ENCODE data around the gene HIVEP2.

Gene HIVEP2

DNA sequence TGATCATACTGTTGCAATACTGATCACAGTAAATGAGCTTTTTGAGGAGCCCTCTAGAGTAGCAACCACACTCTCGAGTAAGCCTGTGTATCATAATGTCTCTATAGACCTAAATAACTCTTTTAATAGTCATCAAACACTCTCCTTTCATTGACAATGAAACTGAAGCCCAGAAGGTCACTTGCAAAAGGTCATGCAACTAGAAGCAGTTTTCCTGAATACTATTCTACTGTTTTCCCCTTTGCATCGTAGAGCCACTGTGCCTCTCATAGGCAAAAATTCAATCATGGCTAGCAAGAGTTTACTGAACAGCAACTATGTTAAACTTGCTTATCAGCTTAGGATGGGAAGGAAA lies 105.3 kb downstream of the HIVEP2 start:
- no peak for DNase-seq

DNA sequence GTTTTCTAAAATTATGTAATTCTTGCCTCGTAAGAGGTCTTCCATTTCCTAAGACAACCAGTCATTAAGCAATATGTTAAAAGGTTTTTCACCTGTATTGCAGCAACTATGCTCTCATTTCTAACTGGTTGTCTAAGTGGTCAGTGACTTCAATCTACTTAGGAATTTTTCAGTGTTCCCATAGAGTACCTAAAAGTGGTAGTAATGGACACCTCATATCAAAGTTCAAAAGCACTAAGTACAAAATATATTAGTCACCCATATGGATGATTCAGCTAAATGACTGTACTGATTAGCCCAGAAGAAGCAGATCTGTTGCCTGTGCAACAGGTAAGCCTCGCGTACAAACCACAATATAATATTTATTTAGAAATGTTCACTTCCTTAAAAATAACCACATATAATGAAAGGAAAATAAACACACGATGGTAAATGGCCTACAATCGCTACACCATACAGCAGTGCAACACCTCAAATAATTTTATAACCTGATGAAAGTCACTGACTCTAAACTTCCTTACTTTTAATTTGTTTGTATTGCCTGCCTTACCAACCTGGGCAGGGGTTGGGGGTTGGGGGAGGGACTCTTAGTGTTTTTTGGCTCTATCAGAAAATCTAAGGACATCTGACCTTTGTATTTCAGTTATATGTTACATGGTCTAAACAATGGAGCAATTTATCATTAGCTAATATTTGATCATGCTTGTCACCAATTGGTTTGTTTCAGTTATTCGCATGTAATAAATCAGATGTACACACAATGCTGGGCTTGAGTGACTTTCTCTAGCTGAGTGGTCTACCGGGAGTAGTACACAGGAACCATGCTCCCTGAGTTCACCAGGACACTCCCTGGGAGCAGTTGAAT lies 105.9 kb downstream of the HIVEP2 start:
- no peak for DNase-seq

DNA sequence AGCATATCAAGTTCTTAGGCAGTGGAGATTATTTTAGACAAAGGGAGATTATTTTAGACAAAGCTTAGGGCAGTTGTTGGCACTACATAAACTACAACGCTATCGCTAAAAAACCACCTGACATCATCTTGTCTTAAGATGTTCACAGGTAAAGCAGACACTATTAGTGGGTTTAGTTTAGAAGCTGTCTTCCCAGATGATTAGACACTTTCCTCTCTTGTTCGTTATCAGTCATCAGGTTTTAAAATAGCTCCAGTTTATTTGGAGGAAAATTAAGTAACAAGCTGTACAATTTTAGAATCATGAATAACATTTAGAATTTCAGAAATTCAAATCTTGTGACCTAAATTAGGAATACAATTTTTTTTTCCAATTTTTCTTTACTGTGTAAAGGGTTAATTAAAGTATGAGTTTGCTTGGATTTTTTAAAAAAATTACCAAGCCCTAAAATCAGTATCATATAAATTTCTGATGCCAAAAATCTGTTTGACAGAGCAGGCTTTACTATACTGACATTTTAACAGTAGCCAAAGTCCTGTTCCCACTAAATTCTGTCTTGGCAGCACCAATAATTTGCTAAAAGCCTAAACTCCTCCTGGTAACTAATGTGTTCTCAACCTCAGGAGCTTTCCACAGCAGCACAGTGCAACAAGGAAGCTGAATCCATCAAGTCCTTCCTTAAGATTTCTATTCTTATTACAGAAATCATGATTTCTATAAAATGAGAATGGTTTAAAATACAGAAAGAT lies 109.0 kb downstream of the HIVEP2 start:
- DNase-seq = no peak

GRCh38 chr6:142834853-142835252 lies 110.1 kb downstream of the HIVEP2 start:
- DNase-seq = no peak

DNA sequence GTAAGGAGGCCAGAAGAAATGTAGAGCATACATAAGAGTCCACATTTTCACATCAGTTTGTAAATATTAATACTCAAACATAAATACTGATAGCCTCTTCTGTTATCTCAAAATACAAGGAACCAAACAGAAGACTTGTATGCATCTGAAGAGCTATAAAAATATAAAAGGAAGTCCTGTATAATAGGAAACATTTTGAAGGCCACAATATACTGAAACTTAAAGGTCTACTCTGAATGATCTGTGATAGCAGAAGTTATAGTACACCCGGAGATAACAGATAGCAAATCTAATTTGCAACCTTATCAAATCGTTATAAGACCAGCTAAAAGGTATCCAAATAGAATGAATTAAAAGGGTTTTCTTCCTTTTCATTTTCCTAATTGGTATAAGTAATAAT lies 111.2 kb downstream of the HIVEP2 start:
- DNase-seq = no peak

DNA sequence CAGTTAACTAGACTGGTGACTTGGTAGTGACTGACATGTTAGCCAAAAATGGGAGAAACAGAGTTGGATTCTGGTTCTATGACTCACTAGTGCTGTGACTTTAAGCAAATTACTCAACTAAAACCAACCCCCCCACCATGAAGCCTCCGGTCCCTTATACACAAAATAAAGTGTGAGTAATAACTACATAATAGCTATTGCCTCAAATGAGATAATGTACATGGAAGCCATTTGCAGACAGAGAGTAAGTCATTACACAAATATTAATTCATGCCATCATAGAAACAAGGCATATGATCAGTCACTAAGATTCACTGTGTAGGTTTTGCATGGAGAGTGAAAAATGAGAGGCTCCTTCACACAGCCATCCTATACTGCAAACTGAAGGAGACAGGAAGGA lies 111.9 kb downstream of the HIVEP2 start:
- no peak for DNase-seq

- DNase-seq = no peak
Measured at GRCh38 chr6:142830807-142831206, 114.2 kb downstream of the HIVEP2 start.

DNA sequence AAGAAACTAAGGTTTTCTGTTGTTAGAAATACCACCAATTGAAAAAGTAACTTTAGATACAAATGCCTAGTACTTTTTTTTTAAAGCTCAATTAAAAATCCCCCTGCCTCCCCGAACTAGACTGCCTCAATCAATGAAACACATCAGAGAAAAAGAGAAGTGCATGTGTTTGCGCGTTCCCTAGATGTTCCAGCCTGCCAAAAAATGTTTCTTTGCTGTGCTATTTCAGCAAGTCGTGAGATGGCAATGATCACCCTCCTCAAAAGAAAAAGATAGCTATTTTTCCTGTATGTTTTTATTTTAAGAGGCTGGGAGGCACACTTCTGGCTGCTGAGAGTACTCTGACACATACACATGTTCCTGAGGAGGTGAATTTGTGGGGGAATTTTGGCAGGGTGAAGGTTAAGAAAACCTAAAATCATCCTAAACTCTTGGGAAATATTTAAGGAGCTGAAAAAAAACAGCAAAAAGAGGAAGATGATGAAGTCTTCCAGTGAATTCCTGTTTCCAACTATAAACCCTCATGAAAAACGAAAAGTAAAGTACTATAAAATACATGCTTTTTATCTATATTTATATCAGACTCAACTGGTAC lies 114.8 kb downstream of the HIVEP2 start:
- no peak for DNase-seq

GRCh38 chr6:142829556-142829955 lies 115.4 kb downstream of the HIVEP2 start:
- DNase-seq = no peak

DNA sequence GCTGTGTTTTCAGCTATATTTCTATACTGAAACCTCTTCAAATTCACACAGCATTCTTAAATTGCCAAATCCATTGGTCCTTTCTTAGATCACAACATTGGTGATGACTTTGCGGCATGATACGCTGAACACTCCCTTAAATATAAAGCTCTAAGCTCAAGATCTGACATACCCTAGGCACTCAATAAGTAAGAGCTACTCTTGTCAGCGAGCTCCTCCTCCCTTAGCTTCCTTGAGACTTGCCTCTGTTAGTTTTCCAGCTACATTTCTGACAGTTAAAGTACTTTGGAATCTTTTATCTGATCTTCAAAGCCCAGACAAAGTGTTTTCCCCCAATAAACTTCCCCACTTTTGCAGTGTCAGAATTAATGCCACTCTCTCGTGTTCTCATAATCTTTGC lies 117.0 kb downstream of the HIVEP2 start:
- no peak for DNase-seq

- no peak for DNase-seq
Measured at GRCh38 chr6:142827369-142827768, 117.6 kb downstream of the HIVEP2 start.

GRCh38 chr6:142825760-142826159 lies 119.2 kb downstream of the HIVEP2 start:
- no peak for DNase-seq

DNA sequence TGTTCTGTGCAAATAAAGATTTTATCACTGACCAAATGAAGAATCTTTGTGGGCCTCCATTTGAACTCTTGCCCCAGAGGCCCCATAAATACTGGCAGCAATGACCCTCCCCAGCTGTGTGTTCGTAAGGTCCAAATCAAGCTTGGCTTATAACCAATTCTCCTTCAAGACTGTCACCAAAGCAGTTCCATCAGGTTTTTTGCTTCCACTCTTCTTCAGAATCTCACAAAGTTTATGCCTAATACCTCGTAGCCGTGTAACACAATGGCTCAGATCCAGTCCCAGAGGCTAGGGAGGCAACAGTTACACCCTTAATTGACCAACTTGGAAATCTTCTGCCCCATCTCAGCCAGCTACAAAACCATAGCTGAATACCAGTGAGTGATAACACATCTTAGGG lies 120.5 kb downstream of the HIVEP2 start:
- no peak for DNase-seq

GRCh38 chr6:142823256-142823902 lies 121.6 kb downstream of the HIVEP2 start:
- DNase-seq = no peak

DNA sequence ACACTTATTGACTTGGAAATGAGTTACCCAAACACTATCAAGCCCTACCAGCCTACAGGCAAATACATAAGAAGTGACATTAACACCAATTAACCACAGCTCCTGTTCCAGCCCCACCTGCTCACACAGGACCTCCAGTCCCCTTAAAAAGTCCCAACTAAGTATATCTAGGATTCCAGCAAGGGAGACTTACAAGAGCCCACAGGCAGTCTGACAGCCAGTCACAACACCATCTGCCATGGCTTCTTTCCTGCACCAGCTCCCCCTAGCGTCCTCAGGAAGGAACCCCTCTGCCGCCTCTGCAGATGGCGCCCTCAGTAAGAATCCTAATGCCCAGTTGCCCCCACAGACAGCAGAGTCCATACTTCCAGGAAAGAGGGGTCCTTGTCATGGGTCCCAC lies 122.1 kb downstream of the HIVEP2 start:
- peak in 1 of 2 experiments; percentile 56 for DNase-seq

GRCh38 chr6:142822383-142822782 lies 122.6 kb downstream of the HIVEP2 start:
- DNase-seq = no peak

GRCh38 chr6:142821860-142822259 lies 123.1 kb downstream of the HIVEP2 start:
- no peak for DNase-seq

- DNase-seq = no peak
Measured at GRCh38 chr6:142821164-142821716, 123.7 kb downstream of the HIVEP2 start.

- DNase-seq = no peak
Measured at GRCh38 chr6:142820338-142821051, 124.5 kb downstream of the HIVEP2 start.

DNA sequence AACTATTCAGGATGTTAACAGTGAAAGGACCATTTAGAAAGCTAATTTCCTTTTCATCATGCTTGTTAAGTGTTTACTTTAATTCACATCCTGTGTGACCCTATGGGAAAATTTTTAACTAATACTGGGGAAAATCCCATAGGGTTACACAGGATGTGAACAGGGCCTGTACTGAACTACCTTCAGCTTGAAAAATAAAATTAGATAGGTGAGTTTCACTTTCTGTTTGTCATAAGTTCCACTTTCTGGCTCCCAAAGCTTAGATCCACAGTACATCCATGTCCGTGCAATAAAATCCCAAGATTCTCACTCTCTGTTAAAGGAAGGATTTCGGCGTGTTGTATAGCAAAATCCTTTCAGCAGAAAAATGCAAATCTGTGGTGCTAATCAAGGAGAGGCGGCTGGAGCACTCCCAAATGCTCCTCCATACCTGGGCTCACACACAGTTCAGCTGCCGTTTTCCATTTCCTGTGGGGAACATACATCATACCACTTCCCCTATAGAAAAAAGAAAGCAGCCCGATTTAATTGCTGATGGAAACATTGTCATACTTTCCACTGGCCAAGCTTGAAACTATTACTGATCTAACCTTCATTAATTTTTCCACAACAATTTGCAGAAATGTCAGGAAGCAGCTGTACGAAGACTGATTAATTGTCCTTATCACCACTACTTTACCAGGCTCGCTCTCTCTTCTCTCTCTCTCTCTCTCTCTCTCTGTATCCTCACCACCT lies 125.2 kb downstream of the HIVEP2 start:
- peak; percentile 54 to 59 for DNase-seq

DNA sequence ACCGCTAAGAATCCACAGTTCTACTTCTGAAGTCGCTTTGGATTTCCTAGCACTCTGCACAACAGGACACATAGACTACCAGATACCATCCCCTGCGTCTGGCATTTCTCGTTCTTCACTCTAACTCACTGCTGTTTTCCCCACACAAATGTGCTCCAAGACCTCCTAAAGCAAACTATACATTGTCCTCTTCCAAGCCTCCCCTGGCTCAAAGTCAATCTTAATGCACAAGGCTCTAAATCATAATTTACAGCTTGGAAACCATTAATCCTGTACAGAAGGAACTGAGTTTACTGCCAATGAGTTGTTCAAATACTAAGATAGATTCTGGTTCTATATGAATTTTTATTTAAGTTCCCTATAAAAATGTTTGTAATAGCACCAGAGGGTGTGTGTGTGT lies 128.5 kb downstream of the HIVEP2 start:
- no peak for DNase-seq

DNA sequence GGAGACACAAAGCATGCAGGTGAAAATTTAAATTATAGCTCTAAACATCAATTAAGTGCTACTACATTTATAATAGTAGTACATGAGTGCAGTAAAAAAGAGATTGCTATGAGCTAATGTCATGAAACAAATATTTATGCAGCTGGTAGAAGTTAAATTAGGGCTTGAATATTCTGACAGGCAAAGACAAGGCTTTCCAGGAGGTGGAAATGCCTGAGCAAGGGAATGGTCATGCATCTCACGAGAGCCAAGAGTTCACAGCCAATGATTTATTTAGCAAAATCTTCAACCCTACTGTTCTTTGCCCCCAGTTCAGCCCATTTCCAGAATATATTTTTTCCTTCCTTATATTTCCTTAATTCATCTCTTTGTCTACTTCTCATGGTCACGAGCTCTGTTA lies 128.9 kb downstream of the HIVEP2 start:
- no peak for DNase-seq

All from activated T-cell treated with anti-CD3 and anti-CD28 coated beads, Interleukin-2, amount 50 U/mL, for 48 hours (primary cell).